ENCODE data around the gene PKP3.

Gene PKP3

DNA sequence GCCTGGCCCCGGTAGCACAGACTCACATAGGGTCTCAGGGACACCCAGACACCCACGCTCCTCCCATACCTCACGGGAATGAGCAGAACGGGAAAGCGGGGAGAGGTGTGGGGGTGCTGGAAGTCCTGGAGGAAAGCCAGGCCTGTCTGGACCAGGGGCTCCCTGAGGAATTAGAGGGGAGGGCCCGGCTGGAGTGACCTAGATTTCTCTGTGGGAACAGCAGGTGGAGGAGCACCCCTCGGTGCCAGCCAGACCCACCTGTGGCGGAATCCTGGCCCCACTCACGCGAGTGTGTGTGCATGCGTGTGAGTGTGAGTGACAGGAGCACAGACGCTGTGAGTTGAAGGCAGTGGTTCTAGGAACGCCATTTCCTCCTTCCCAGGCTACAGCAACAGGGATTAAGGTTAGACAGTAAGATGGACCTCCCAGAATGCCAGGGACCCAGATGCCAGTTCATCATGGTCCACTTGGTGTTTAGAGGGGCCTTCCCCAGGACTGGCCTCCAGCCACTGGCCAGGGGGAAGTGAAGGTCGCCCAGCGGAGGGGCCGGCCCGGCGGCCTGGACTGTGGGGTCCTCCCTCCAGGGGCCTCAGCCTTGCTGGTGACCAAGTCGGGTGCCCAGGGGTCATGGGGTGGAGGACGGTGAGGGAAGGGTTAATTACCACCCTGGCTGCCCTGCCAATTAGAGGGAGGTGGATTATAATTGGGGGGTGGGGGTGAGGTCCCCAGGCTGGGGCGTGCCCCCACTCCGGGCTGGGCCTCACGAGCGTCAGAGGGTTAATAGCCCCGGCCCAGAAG is 1.0 kb downstream of the PKP3 start:
- Histone ChIP-seq H3K9me3 (ENCODE audit: control insufficient read depth, low read length) (no peaks in the 10 kb centered on the region), H3K4me1 (peaks cover 3% of the 10 kb centered on the region), H3K4me2 (ENCODE audit: low read length) (peak overlapping the region; percentile 74), H3K27me3 (ENCODE audit: control insufficient read depth, insufficient read depth, low read length) (no peaks in the 10 kb centered on the region), H2AFZ (no peak overlapping the region), H3K4me3 (ENCODE audit: low read depth, low read length) (peak overlapping the region; percentile 53), H3K9ac (no peak overlapping the region), H3K36me3 (ENCODE audit: control insufficient read depth, insufficient read depth, low read length) (no peaks in the 10 kb centered on the region), H3K79me2 (no peaks in the 10 kb centered on the region), H3K27ac (no peak overlapping the region)
- no peak for TF ChIP-seq CTCF (IDR thresholded peaks at IDR 0.05)

DNA sequence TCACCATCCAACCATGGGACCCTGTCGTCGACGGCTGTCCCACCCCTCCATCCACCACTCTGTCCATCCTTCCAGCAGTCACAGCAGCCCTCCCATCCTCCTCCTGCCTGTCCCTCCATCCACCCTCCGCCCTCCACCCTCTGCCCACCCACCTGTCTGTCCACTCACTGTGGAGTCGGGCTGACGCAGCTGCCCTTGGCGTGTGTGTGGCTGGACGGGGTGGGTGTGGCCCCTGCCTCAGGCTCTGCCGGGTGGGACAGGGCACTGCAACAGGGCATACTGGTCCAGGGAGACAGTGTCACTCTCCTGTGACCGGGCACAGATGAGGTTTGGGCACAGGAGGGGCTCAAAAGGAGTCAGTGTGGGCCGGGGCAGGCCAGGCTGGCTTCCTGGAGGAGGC is 1.9 kb downstream of the PKP3 start:
- Histone ChIP-seq H3K4me1 (peaks cover 3% of the 10 kb centered on the region), H3K79me2 (no peaks in the 10 kb centered on the region), H3K9me3 (ENCODE audit: control insufficient read depth, low read length) (no peaks in the 10 kb centered on the region), H3K36me3 (ENCODE audit: control insufficient read depth, insufficient read depth, low read length) (no peaks in the 10 kb centered on the region), H2AFZ (no peak overlapping the region), H3K4me3 (ENCODE audit: low read depth, low read length) (no peak overlapping the region), H3K9ac (no peak overlapping the region), H3K27ac (no peak overlapping the region), H3K4me2 (ENCODE audit: low read length) (no peak overlapping the region), H3K27me3 (ENCODE audit: control insufficient read depth, insufficient read depth, low read length) (no peaks in the 10 kb centered on the region)
- no peak for TF ChIP-seq CTCF (IDR thresholded peaks at IDR 0.05)

- no peak overlapping the region for H3K4me2 ChIP-seq (ENCODE audit: low read length)
- no peak overlapping the region for H2AFZ ChIP-seq
- no peaks in the 10 kb centered on the region for H3K27me3 ChIP-seq (ENCODE audit: control insufficient read depth, insufficient read depth, low read length)
- H3K27ac ChIP-seq, result no peak overlapping the region
- H3K9ac ChIP-seq, result no peak overlapping the region
- H3K36me3 ChIP-seq (ENCODE audit: control insufficient read depth, insufficient read depth, low read length), result no peaks in the 10 kb centered on the region
- H3K4me1 ChIP-seq, result peaks cover 3% of the 10 kb centered on the region
- no peaks in the 10 kb centered on the region for H3K79me2 ChIP-seq
- TF ChIP-seq CTCF (IDR thresholded peaks at IDR 0.05), result no peak
- H3K9me3 ChIP-seq (ENCODE audit: control insufficient read depth, low read length), result no peaks in the 10 kb centered on the region
- H3K4me3 ChIP-seq (ENCODE audit: low read depth, low read length), result no peak overlapping the region
These were observed 2.5 kb downstream of the PKP3 start for GRCh38 chr11:396511-396947.

DNA sequence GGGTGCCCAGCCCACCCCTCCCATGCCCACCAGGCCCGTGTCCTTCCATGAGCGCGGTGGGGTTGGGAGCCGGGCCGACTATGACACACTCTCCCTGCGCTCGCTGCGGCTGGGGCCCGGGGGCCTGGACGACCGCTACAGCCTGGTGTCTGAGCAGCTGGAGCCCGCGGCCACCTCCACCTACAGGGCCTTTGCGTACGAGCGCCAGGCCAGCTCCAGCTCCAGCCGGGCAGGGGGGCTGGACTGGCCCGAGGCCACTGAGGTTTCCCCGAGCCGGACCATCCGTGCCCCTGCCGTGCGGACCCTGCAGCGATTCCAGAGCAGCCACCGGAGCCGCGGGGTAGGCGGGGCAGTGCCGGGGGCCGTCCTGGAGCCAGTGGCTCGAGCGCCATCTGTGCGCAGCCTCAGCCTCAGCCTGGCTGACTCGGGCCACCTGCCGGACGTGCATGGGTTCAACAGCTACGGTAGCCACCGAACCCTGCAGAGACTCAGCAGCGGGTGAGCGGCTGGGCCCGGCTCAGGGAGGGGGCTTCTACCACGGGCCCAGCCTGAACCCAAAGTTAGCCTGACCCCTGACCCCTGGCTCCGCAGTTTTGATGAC is 3.0 kb downstream of the PKP3 start:
- Histone ChIP-seq H3K27me3 (ENCODE audit: control insufficient read depth, insufficient read depth, low read length) (no peaks in the 10 kb centered on the region), H3K4me2 (ENCODE audit: low read length) (no peak overlapping the region), H3K27ac (no peak overlapping the region), H3K9ac (no peak overlapping the region), H3K36me3 (ENCODE audit: control insufficient read depth, insufficient read depth, low read length) (no peaks in the 10 kb centered on the region), H2AFZ (no peak overlapping the region), H3K9me3 (ENCODE audit: control insufficient read depth, low read length) (no peaks in the 10 kb centered on the region), H3K79me2 (no peaks in the 10 kb centered on the region), H3K4me3 (ENCODE audit: low read depth, low read length) (no peak overlapping the region), H3K4me1 (peaks cover 3% of the 10 kb centered on the region)
- TF ChIP-seq CTCF (IDR thresholded peaks at IDR 0.05), result no peak
